ENCODE data around the gene SLC4A9. TPM values are rescaled to one million over a fixed set of nuclear protein-coding genes. Genes with fewer than 3 reads are reported as not detected.

The SLC4A9 gene
- total and polyA plus RNA-seq, 8 donors, result 0.12 to 1.0 (median 0.32) TPM; not detected in 2

- Histone ChIP-seq H3K9me3 (no peaks in the 10 kb centered on the region), H3K4me3 (no peak overlapping the region), H3K36me3 (no peaks in the 10 kb centered on the region), H3K4me1 (no peaks in the 10 kb centered on the region), H3K27me3 (no peaks in the 10 kb centered on the region), H3K27ac (no peak overlapping the region)
- intact Hi-C loops (cut with DNase I), result loop anchor here in 1 of 3 donors (10.0 kb wide), 1 partner anchor 343 kb away; no protein-coding TSS in a partner anchor
- ATAC-seq (no peak), FAIRE-seq (no peak), DNase-seq (no peak)
- TF ChIP-seq, protein P1, sequence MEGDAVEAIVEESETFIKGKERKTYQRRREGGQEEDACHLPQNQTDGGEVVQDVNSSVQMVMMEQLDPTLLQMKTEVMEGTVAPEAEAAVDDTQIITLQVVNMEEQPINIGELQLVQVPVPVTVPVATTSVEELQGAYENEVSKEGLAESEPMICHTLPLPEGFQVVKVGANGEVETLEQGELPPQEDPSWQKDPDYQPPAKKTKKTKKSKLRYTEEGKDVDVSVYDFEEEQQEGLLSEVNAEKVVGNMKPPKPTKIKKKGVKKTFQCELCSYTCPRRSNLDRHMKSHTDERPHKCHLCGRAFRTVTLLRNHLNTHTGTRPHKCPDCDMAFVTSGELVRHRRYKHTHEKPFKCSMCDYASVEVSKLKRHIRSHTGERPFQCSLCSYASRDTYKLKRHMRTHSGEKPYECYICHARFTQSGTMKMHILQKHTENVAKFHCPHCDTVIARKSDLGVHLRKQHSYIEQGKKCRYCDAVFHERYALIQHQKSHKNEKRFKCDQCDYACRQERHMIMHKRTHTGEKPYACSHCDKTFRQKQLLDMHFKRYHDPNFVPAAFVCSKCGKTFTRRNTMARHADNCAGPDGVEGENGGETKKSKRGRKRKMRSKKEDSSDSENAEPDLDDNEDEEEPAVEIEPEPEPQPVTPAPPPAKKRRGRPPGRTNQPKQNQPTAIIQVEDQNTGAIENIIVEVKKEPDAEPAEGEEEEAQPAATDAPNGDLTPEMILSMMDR (IDR thresholded peaks at IDR 0.05), result no peak
- WGBS, 2 donors, result 73 to 85% methylated on average over 3 of the region's 3 CpGs
Measured at GRCh38 chr5:140371356-140372151, 11.6 kb downstream of the SLC4A9 start.

DNA sequence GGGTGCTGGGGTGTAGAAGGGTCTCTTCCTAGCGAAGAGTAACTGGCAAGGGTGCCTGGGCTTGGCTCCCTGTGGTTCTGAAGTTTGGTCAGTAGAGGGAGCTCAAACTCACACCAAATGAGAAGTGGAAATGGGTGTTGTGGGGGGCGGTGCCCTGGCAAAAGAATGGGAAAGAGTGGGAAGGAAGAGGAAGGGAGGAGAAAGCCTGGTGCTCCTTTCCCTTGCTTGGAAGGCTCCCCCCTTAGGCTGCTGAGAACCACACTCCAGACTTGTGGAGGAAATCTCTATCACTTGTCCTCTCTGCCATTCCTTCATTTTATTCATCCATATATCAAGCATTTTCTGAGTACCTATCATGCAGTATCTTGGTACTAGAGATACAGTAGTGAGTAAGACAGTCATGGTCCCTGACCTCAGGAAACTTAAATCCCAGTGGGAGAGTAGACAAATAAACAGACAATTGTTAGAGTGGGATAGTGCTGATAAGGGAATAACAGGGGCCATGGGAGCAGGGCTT is 13.0 kb downstream of the SLC4A9 start:
- DNase-seq (peak; percentile 59 to 74 (median 68)), ATAC-seq (peak; percentile 84 to 98 (median 95)), FAIRE-seq (no peak)
- Histone ChIP-seq H3K27me3 (no peaks in the 10 kb centered on the region), H3K36me3 (no peaks in the 10 kb centered on the region), H3K27ac (no peak overlapping the region), H3K9me3 (no peaks in the 10 kb centered on the region), H3K4me1 (no peaks in the 10 kb centered on the region), H3K4me3 (no peak overlapping the region)
- intact Hi-C loops (cut with DNase I), result loop anchor here in 1 of 3 donors (10.0 kb wide), 1 partner anchor 342 kb away; no protein-coding TSS in a partner anchor
- TF ChIP-seq, protein P1 (IDR thresholded peaks at IDR 0.05), result peak; percentile 52 to 74 (median 70)
- 3 to 13% methylated on average over 2 of the region's 2 CpGs for WGBS, 2 donors

GRCh38 chr5:140381351-140381750 is 21.4 kb downstream of the SLC4A9 start:
- no peak overlapping the region for H3K27ac ChIP-seq
- H3K27me3 ChIP-seq, result no peaks in the 10 kb centered on the region
- H3K9me3 ChIP-seq, result no peaks in the 10 kb centered on the region
- H3K4me3 ChIP-seq, result no peak overlapping the region
- no peaks in the 10 kb centered on the region for H3K4me1 ChIP-seq
- TF ChIP-seq, protein P1 (IDR thresholded peaks at IDR 0.05), result no peak
- no peaks in the 10 kb centered on the region for H3K36me3 ChIP-seq
- intact Hi-C loops (cut with DNase I), result no loop called here
- 63 to 86% methylated on average over 4 of the region's 4 CpGs for WGBS, 2 donors
- FAIRE-seq (no peak), DNase-seq (no peak), ATAC-seq (no peak)

DNA sequence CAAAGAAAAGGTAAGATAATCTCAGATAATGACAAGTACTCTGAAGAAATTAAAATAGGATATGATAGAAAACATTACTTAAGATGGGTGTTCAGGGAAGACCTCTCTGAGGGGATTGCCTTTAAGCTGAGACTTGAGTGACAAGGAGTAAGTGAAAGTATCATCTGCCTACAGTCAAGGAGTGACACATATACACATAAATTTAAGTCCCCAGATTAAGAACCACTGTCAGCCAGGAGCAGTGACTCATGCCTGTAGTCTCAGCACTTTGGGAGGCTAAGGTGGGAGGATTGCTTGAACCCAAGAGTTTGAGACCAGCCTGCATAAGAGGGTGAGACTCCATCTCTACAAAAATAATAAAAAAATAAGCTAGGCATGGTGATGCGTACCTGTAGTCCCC is 22.0 kb downstream of the SLC4A9 start:
- no peak for ATAC-seq
- no peaks in the 10 kb centered on the region for H3K4me1 ChIP-seq
- 80 to 88% methylated on average over 1 of the region's 1 CpG for WGBS, 2 donors
- no peaks in the 10 kb centered on the region for H3K9me3 ChIP-seq
- FAIRE-seq, result no peak
- no peaks in the 10 kb centered on the region for H3K36me3 ChIP-seq
- H3K4me3 ChIP-seq, result no peak overlapping the region
- no peaks in the 10 kb centered on the region for H3K27me3 ChIP-seq
- no peak for DNase-seq
- H3K27ac ChIP-seq, result no peak overlapping the region
- TF ChIP-seq, protein P1 (IDR thresholded peaks at IDR 0.05), result no peak
- intact Hi-C loops (cut with DNase I), result no loop called here

- TF ChIP-seq, protein P1 (IDR thresholded peaks at IDR 0.05), result no peak
- no peak for FAIRE-seq
- H3K36me3 ChIP-seq, result no peaks in the 10 kb centered on the region
- no peaks in the 10 kb centered on the region for H3K4me1 ChIP-seq
- no peaks in the 10 kb centered on the region for H3K9me3 ChIP-seq
- H3K27ac ChIP-seq, result no peak overlapping the region
- H3K27me3 ChIP-seq, result no peaks in the 10 kb centered on the region
- DNase-seq, result no peak
- intact Hi-C loops (cut with DNase I), result no loop called here
- ATAC-seq, result no peak
- H3K4me3 ChIP-seq, result no peak overlapping the region
Measured at GRCh38 chr5:140382866-140383265, 22.9 kb downstream of the SLC4A9 start.
